ENCODE results near the gene CLBA1.

DNA sequence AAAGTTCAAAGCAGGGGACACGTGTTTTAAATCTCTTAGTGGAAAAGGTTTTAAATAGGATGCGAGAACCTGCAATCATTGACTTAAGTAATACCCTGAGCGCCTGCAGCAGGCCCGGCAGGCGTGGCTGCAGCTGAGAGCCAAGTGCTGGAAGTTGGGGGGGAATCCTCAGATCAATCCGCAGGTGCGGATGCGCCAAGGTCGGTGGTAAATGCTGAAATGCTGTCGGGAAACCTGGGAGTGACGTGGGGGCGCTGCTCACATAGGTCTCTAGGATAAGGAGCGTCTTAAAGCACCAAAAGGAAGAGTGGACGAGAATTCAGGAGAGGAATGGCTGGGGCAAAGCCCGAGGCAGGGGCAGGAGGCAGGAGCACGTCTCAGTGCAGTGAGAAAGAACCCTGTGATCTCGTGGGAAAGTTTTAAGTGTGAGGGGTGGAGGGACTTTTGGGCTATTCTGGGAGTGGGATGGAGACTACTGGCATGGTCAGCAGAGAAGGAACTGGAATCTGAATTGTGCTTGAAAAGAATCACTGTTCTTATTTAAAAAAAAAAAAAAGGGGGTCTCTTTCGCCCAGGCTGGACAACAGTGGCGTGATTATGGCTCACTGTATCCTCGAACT is 36.2 kb downstream of the CLBA1 start:
- TF ChIP-seq EZH2phosphoT487 (IDR thresholded peaks at IDR 0.05; ENCODE audit: low read length) (no peak), EZH2 (optimal IDR thresholded peaks at IDR 0.05; ENCODE audit: low read depth, low read length) (no peak)
- TF ChIP-seq, protein P1, sequence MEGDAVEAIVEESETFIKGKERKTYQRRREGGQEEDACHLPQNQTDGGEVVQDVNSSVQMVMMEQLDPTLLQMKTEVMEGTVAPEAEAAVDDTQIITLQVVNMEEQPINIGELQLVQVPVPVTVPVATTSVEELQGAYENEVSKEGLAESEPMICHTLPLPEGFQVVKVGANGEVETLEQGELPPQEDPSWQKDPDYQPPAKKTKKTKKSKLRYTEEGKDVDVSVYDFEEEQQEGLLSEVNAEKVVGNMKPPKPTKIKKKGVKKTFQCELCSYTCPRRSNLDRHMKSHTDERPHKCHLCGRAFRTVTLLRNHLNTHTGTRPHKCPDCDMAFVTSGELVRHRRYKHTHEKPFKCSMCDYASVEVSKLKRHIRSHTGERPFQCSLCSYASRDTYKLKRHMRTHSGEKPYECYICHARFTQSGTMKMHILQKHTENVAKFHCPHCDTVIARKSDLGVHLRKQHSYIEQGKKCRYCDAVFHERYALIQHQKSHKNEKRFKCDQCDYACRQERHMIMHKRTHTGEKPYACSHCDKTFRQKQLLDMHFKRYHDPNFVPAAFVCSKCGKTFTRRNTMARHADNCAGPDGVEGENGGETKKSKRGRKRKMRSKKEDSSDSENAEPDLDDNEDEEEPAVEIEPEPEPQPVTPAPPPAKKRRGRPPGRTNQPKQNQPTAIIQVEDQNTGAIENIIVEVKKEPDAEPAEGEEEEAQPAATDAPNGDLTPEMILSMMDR (IDR thresholded peaks at IDR 0.05; ENCODE audit: low read length), result peak; percentile 24

Data from MM.1S (cell line).